Muscle layer of duodenum (tissue), 2 donors: Measurements from ENCODE around the gene MUS81.

Experiments used
- H3K27ac ChIP-seq: one replicate; pipeline ENCODE4 v1.7.0; 2013; ENCODE audit warnings: mild to moderate bottlenecking, low read length
- H3K27me3 ChIP-seq: one replicate; pipeline ENCODE4 v1.7.0; 2013; ENCODE audit warnings: low read depth, mild to moderate bottlenecking, control low read depth, low read length
- H3K36me3 ChIP-seq, 2 donors: one replicate each; pipeline ENCODE4 v1.7.0; 2013; ENCODE audit warnings: low read length in 2 of 2, control low read depth in 1 of 2, mild to moderate bottlenecking in 1 of 2; ENCODE audit not compliant: insufficient read depth in 2 of 2, control insufficient read depth in 1 of 2
- H3K4me1 ChIP-seq, 2 donors: one replicate each; pipeline ENCODE4 v1.7.0; 2013; ENCODE audit warnings: low read length in 2 of 2, mild to moderate bottlenecking in 2 of 2, control low read depth in 1 of 2, moderate library complexity in 1 of 2; ENCODE audit not compliant: insufficient read depth in 2 of 2, control insufficient read depth in 1 of 2
- H3K4me3 ChIP-seq, 2 donors: one replicate each; pipeline ENCODE4 v1.7.0; 2013; ENCODE audit warnings: low read length in 2 of 2, low read depth in 1 of 2, mild to moderate bottlenecking in 1 of 2
- H3K9me3 ChIP-seq, 2 donors: one replicate each; pipeline ENCODE4 v1.7.0; 2013; ENCODE audit warnings: low read length in 2 of 2, control low read depth in 1 of 2, mild to moderate bottlenecking in 1 of 2; ENCODE audit not compliant: control insufficient read depth in 1 of 2
- donor health status: healthy.

MUS81 gene

GRCh38 chr11:65849771-65850216, 10.4 kb upstream of the MUS81 start:
- H3K9me3 ChIP-seq: peaks cover 0 to 2% of the 10 kb centered on the region in 2 donors
- no peaks in the 10 kb centered on the region for H3K27me3 ChIP-seq
- no peak overlapping the region for H3K27ac ChIP-seq
- no peaks in the 10 kb centered on the region for H3K4me1 ChIP-seq
- H3K4me3 ChIP-seq: no peak overlapping the region
- H3K36me3 ChIP-seq: peaks cover 19 to 44% of the 10 kb centered on the region in 2 donors

DNA sequence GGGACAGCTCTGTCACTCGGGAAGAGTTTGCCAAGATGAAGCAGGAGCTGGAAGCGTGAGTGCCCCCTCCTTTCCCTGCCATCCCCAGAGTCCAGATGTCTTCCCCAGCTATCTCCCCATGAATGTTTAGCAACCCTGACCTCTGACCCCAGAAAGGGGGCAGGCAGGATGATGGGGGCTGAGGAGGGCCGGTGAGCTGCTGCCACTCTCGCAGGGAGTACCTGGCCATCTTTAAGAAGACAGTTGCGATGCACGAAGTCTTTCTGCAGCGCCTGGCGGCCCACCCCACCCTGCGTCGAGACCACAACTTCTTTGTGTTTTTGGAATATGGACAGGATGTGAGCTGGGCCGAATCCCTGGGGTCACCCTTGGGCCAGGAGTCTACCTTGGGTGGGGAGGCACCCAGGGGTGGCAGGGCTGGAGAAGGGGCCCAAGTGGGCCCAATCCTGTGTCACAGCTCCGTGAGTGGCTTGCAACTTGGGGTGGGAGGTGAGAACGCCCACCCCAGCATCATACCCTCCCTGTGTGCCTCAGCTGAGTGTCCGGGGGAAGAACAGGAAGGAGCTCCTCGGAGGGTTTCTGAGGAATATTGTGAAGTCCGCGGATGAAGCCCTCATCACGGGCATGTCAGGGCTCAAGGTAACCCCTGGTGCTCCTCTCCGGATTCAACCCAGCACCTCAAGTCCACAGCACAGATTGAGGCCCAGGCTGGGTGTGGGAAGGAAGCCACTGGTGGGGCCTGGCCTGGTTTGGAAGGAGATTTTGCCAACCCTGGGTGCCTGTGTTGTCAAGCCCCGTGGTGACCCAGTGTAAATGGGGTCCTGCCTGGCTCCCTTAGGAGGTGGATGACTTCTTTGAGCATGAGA, 9.8 kb upstream of the MUS81 start:
- no peak overlapping the region for H3K27ac ChIP-seq
- peaks cover 25 to 51% of the 10 kb centered on the region in 2 donors for H3K36me3 ChIP-seq
- H3K4me1 ChIP-seq: peaks cover 0 to 5% of the 10 kb centered on the region in 2 donors
- H3K9me3 ChIP-seq: peaks cover 0 to 2% of the 10 kb centered on the region in 2 donors
- no peak overlapping the region for H3K4me3 ChIP-seq
- no peaks in the 10 kb centered on the region for H3K27me3 ChIP-seq

- Histone ChIP-seq H3K27ac (no peak overlapping the region), H3K36me3 (peaks cover 31 to 58% of the 10 kb centered on the region in 2 donors), H3K4me1 (peaks cover 0 to 12% of the 10 kb centered on the region in 2 donors), H3K4me3 (no peak overlapping the region), H3K27me3 (no peaks in the 10 kb centered on the region), H3K9me3 (peaks cover 0 to 2% of the 10 kb centered on the region in 2 donors)
These were observed 9.1 kb upstream of the MUS81 start for GRCh38 chr11:65851083-65851579.

DNA sequence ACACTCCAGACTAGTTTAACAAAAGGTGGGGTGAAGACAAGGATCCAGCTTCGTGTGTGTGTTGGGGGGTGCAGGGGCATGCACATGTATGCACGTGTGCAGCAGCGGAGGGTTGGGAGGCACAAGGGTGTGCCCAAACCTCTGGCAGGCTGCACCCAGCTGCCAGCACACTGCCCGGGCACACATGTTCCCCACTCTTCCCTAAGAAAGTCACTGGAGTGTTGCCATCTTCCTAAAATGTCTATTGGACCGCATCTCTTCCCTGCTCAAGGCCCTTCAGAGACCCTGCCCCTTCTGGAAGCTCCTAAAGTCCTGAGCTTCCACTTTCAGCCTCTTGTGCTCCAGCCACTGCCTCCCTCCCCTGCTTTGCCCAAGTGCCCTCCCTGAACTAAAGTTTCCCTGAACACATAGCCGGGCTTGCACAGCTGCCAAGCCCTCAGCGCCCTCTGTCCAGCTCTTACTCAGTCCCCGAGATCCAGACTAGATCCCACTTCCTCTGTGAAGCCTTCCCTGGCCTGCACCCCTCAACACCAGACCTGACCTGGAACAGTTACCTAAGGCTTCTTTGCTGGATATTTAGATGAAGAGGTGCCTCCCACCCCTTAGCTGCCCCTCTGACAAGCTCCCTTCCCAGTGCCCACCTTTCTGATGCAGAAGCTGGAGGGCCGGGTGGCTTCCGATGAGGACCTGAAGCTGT, 8.3 kb upstream of the MUS81 start:
- Histone ChIP-seq H3K9me3 (peaks cover 0 to 2% of the 10 kb centered on the region in 2 donors), H3K27ac (no peak overlapping the region), H3K4me3 (no peak overlapping the region), H3K27me3 (no peaks in the 10 kb centered on the region), H3K4me1 (peaks cover 0 to 19% of the 10 kb centered on the region in 2 donors), H3K36me3 (peaks cover 31 to 59% of the 10 kb centered on the region in 2 donors)

DNA sequence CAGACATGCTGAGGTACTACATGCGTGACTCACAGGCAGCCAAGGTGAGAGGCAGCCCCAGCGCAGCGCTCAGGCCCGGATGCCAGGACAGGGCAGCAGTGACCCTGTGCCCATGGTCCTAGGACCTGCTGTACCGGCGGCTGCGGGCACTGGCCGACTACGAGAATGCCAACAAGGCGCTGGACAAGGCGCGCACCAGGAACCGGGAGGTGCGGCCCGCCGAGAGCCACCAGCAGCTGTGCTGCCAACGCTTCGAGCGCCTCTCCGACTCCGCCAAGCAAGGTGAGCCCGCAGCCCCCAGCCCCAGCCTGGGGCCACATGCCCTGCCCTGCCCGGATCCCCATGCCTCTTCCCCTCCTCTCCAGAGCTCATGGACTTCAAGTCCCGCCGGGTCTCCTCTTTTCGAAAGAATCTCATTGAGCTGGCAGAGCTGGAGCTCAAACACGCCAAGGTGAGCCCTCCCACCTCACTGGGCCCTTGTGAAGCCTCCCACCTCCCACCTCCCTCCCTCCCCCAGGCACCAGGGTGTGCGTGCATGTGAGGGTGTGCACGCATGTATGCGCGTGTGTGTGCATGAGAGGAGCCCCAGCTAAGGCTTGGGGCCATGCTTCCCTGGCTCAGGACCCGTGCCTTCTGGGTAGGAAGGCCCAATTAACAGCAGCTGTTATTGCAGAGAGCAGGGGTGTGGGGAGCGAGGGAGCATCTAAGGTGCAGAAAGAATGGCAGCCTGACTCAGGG, 7.6 kb upstream of the MUS81 start:
- Histone ChIP-seq H3K9me3 (peaks cover 0 to 2% of the 10 kb centered on the region in 2 donors), H3K36me3 (peaks cover 31 to 64% of the 10 kb centered on the region in 2 donors), H3K27ac (peak overlapping the region; percentile 69), H3K4me1 (peaks cover 0 to 19% of the 10 kb centered on the region in 2 donors), H3K27me3 (no peaks in the 10 kb centered on the region), H3K4me3 (no peak overlapping the region)

GRCh38 chr11:65853246-65853979, 6.8 kb upstream of the MUS81 start:
- no peaks in the 10 kb centered on the region for H3K27me3 ChIP-seq
- H3K4me3 ChIP-seq: no peak overlapping the region
- peaks cover 0 to 2% of the 10 kb centered on the region in 2 donors for H3K9me3 ChIP-seq
- H3K36me3 ChIP-seq: peaks cover 31 to 64% of the 10 kb centered on the region in 2 donors
- peak overlapping the region; percentile 69 for H3K27ac ChIP-seq
- H3K4me1 ChIP-seq: peaks cover 0 to 19% of the 10 kb centered on the region in 2 donors

GRCh38 chr11:65854161-65854592, 6.1 kb upstream of the MUS81 start:
- H3K9me3 ChIP-seq: peaks cover 0 to 2% of the 10 kb centered on the region in 2 donors
- no peaks in the 10 kb centered on the region for H3K27me3 ChIP-seq
- H3K4me1 ChIP-seq: peaks cover 0 to 19% of the 10 kb centered on the region in 2 donors
- H3K27ac ChIP-seq: peak overlapping the region; percentile 69
- H3K36me3 ChIP-seq: peaks cover 31 to 64% of the 10 kb centered on the region in 2 donors
- no peak overlapping the region for H3K4me3 ChIP-seq

DNA sequence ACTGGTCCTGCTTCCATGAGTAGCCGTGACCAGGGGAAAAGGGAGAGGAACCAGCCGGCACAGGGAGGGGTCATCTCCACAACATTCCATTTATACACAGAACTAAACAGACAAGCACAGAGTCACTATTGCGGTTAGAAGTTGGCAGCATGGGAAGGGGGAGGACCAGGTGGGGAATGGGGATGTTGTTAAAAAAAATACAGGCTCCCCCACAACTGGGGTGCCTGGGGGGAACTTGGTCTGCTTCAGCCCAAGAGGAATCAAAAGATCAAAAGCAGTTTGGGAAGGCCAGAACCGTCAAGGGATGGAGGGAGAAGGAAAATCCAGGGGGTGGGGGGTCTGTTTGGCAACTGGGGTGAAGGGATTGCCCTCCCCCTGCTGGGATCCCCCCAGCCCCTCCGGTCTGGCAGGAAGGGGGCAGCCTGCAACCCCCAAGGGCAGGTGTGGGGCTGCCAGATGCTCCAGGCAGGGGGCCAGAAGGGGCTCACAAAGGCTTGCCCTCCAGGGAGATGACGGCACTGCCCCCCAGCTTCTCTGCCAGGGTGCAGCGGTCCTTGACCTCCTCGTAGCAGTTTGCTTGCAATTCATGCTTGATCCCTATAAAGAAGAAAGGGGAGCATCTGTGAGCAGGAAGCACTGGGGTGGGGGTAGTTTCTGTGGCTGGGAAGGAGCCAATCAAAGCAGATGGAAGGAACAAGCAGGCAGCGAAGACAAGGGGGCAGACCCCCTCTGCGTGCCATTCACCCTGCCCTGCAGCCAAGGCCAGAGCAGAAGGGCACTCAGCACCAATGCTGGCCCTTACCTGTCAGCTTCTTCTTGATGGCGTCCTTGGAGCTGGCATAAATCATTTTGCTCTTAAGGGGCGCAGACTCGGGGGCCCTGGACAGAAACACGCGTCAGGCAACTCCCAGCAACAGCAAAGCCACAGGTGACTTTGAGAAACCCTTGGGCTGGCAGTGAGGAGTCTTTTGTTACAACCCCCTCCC, 5.1 kb upstream of the MUS81 start:
- no peaks in the 10 kb centered on the region for H3K27me3 ChIP-seq
- H3K4me1 ChIP-seq: peaks cover 0 to 19% of the 10 kb centered on the region in 2 donors
- H3K9me3 ChIP-seq: peaks cover 0 to 2% of the 10 kb centered on the region in 2 donors
- peak overlapping the region; percentile 95 for H3K27ac ChIP-seq
- H3K4me3 ChIP-seq: peak overlapping the region in 1 of 2 donors; percentile 97
- peaks cover 31 to 64% of the 10 kb centered on the region in 2 donors for H3K36me3 ChIP-seq

GRCh38 chr11:65855927-65856363, 4.3 kb upstream of the MUS81 start:
- Histone ChIP-seq H3K36me3 (peaks cover 31 to 62% of the 10 kb centered on the region in 2 donors), H3K9me3 (peaks cover 0 to 2% of the 10 kb centered on the region in 2 donors), H3K4me3 (peak overlapping the region; percentile 92 to 97), H3K27ac (peak overlapping the region; percentile 95), H3K4me1 (peaks cover 0 to 19% of the 10 kb centered on the region in 2 donors), H3K27me3 (no peaks in the 10 kb centered on the region)
